Activated CD4-positive, CD25-positive, alpha-beta regulatory T cell treated with anti-CD3 and anti-CD28 coated beads, Interleukin-2, amount 50 U/mL, for 16 hours (primary cell): ENCODE data around the gene ACTL10.

ENCODE experiments used
- DNase-seq: peaks from one replicate; pipeline ENCODE4 v3.0.0-alpha.2; 2020; ENCODE audit warnings: low read depth, low spot score

The ACTL10 gene

DNA sequence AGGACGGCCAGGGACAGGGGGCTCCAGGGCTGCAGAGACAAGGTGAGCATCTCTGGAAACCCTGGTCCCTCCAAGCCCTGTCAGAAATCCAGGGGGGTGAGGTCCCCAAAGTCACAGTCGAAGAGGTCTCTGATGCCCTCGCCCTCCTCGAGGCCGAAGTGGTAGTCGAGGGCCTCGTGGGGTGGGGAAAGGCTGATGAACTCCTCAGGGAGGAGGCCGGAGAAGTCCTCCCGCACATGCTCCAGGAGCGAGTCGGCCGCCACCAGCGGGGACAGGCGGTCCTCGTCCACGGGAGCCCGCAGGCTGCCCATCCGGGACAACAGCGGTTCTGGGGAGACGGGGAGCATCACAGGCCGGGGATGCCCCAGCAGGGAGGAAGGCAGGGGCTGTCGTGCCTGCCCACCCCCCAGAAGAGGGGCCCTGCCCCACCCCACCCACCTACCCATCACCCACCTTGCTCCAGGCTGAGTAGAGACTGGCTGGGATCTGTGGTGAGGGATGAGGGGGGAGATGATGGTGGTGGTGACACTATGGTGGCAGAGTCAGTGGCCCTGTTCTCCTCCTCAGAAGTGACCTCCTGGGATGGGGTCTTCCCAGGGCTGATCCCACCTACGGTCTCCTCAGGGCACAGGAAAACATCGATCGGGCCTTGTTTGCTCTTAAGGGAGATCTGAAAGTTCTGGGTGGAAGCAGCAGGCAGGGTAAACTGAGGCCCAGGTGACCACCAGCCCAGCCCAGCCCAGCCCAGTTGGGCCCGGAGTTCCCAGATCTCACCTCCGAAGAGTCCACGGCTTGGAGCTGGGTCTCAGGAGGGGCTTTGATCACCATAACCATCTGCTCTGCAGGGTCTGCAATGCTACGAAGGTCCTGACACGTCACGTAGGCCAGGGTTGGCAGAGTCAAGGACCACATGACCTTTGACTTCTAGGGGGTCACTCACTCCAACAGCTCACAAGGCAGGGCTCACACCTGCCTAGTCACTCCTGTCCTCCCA lies 10.2 kb downstream of the ACTL10 start:
- DNase-seq = no peak

DNA sequence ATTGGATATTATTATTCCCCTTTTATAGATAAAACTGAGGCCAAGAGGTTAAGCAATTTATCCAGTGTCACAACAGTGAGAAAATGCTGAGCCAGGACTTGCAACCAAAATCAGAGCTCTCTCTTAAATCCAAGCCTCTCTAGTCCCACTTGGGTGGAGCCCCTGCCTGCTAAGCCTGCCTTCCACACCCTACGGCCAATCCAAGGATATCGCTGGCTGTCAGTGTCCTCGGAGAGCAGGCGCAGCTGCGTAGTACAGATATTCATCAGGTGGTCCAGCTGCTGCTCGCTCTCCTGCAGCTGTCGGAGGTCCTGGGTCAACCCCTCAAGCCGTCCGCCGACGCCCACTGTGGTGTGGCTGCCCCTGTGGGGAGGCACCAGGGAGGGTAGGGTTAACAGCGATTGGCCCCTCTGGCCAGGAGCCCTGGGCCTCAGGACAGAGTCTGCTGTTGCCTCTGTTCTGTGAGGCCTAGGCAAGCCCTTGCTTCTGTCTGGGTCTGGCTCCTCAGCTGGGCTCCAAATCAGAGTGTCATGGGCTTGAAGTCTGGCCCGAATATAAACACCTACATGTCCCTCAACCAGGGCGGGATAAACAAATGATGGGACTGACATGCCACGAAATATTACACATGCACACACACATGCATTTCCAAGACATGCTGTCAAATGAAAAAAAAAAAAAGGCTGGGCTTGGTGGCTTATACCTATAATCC lies 11.4 kb downstream of the ACTL10 start:
- DNase-seq = no peak

DNA sequence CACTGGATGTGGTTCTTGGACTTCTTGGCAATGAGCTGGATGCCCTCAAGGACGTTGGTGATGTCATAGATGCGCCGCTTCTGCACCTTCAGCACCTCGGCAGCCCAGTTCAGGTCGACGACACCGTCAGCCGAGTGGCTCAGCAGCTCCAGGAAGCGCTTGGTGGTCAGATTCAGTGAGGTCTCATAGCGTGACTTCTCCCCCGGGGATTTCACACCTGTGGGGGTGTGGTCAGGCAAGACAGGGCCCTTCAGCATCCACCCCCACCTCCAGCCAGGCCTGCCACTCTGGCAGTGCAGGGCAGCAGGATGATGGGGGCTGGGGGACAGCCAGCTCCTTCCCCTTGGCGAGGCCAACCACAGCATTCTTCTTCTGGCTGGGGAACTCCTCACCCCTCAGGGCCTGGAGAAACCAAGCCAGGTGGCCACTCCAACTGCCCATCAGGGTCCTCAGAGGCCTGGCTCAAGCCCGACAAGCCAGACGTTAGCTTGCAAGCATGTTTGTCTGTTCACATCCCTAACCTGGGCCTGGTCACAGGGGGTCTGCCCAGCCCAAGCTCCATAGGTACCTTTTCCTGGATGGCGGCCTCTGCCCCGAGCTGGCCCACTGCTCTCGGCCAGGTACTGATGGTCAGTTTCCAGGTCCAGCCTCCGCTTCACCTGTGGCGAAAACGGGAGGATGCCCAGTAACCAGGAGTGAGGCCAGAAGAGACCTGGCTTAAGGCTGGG lies 13.2 kb downstream of the ACTL10 start:
- DNase-seq = no peak

DNA sequence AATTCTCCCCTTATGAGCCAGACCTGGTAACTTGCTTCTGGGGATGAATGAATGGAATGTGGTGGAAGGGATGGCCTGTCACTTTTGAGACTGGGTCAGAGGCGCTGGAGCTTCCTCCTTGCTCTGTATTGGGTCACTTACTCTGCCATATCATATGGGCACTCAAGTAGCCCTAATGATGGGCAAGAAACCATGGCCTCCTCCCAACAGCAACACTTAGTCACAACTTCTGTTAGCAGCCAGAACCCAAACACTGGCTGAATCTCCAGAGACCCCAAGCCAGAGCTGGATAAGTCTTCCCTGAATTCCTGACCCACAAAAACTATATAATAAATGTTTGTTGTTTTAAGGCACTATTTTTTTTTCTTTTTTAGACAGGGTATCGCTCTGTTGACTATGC lies 13.9 kb downstream of the ACTL10 start:
- no peak for DNase-seq

DNA sequence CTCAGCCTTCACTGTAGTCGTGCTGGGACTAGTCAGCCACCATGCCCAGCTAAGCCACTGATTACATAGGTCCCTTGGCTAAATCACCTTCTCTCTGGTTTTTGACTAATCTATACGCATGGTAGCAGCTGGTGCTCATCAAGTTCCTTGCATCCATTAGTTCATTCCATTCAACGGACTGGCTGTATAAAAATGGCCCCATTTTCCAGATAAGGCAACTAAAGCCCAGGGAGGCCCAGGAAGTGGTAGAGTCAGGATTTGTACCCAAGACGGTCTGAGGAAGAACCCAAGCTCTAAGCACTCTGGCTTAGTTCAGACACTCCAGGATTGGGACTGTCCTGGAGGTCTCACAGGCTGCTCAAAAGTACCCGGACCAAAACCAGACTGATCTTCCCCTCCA lies 14.5 kb downstream of the ACTL10 start:
- DNase-seq = no peak

DNA sequence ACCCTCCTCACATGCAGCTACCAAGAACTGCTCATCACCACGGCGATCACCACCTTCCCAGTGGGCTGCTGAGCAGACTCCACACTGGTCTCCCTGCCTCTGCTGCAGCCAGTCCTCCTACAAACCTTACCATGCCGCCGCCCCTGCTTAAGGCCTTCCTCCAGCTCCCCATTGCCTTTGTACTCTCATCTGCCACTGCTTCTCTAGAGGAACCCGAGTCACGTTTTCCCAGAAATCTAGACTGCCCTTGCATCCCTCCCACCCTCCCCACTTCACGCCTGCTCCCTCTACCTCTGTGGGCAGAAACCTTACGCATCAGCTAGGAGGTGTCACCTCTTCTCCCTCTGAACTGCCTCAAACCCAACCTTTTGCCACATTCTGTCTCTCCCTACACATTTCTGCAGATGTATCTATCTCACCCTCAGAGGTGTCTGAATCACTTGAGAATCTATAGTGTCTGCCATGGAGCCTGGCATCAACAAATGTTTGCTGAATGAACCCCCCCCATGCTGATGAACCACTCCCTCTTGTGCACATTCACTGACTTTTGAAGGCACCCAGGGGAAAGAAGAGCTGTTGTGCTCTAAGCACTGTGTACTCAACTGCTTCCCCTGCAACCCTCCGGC lies 15.1 kb downstream of the ACTL10 start:
- no peak for DNase-seq

DNA sequence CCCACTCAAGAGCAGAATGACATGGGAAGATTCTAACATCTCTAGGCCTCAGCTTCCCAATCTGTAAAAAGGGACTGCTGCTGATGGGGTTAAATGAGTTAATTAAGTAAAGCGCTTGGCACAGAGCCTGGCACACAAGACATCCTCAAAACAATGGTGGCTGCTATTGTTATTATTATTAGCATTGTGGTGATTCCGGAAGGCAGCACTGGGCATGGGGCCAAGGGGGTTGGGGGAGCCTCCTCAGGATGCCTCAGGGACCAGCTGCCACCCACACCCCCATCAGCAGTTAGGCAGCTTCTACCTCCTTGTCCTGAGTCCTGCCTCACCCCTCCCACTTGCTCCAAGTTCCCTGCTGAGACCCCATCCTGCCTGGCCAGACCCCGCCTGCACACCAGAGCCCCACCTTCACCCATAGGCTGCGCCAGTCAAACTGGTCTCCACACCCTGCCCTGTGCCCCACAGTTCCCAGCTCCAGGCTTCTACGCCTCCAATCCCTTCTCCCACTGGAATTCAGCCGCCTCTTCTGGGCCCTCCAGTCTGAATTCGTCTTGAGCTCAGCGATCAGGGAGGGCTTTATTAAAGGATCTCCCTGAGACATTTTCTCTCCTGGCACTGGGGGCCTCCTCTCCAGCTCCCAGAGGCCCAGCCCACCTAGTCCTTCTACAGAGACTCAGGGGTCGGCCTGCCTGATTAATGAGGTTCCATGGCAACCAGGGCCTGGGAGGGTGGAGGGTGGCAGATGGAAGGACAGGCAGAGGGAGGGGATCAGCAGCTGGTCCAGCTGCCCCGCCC lies 18.0 kb downstream of the ACTL10 start:
- DNase-seq = no peak

DNA sequence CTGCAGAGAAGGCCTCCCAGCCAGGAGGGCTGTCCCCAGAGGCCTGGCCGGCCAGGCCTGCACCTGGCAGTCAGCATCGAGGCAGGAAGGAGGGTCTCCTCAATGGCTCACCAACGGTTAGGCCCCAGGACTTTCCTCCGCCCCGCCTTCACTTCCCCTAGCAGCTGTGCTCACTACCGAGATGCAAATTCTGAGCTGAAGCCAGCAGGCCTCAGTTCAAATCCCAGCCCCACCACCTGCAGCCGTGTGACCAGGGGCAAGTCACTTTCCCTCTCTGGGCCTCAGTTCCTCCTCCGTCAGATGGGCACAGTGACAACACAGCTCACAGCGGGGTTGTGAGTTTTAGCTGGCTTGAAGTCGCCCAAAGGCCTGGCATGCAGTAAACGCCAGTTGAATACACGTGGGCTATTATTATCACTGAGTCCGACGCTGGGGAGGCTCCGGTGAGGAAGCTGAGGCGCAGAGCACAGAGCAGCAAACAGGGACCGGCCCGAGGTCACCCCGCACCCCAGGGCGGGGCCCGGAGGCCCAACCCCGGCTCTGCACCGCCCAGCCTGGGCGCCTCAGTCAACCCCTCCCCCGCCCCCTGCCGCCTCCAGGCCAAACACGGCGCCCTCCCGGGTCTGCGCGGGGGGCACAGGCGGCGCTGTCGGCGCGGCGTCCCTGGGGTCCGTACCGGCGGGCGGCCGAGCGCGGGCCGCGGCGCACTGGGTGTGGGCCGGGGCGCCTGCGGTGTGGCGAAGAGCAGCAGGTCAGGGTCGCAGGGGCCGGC lies 18.8 kb downstream of the ACTL10 start:
- DNase-seq = no peak

DNA sequence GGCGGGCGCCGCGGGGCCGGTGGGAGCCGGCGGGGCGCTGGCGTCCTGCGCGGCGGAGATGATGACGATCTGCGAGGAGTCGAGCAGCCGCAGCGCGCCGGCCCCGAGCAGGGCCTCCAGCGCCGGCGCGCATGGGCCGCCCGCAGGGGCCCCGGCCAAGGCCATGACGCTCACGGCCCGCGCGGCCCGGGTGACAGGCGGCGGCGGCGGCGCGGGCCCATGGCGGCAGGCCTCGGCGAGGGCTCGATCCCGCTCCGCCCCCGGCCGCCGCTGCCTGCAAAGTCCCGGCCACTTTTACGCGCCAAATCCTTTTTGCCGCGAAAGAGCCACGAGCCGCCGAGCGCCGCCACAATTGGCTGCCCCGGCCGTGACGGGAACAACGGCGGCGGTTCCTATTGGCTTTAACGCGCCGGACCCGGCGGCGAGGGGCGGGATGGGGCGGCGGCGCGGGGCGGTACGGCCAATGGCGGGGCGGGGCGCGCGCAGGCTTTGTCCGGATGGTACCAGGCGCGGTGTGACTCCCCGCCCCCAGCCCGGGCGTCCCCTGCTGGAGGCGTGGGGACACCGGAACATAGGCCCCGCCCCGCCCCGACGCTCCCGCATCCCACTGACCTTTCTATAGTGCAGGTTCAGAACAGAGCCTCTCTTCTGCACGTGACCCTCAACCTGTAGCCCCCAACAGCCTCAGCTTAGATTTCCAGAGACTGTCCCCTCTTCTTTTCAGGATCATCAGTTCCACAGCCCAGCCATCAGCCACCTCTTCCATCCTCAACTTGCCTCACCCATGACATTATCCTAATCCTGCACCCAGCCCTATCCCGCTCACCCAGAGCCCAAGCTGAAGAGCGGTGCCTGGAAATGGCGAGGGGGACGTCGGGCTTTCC lies 19.6 kb downstream of the ACTL10 start, which contains the start of gene E2F1:
TSS of gene E2F1 (minus strand) at position 286 of the 884 bp plus-strand sequence. CDS start at position 165, 121 bp downstream.
- peak; percentile 87 for DNase-seq

DNA sequence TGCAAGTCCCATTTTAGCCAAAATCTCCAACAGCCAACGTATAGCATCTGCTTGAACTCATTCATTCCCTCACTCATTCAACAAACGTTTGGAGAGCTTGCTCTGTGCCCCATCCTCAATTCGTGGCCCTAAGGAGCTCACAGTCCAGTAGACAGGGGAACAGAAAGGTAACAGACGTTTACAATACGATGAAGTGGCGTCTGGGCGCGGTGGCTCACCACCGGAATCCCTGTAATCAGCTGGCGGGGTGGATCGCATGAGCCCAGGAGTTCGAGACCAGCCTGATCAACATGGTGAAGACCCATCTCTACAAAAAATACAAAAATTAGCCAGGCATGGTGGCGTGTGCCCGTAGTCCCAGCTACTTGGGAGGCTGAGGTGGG lies 20.2 kb downstream of the ACTL10 start:
- DNase-seq = no peak

DNA sequence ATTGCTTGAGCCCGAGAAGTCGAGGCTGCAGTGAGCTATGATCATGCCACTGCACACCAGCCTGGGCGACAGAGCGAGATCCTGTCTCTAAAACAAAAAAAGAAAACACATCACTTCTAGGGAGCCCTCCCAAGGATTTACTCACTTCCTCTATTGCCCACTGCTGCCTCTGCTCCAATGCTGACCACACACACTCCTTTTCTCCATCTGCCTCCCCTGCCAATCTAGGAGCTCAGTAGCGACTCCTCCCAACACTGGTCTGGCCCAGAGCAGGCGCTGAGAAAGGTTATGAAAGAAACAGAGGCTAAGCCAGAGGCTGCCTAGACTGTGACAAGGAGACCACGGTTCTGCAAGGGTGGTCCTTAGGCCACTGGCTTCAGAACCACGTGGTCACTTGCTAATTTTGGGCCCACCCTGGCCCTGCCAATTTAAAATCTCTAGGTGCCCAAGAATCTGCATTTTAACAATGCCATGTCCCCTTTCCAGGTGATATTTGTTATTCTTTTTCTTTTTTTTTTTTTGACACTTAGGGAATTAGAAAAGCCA lies 20.7 kb downstream of the ACTL10 start:
- DNase-seq = no peak

DNA sequence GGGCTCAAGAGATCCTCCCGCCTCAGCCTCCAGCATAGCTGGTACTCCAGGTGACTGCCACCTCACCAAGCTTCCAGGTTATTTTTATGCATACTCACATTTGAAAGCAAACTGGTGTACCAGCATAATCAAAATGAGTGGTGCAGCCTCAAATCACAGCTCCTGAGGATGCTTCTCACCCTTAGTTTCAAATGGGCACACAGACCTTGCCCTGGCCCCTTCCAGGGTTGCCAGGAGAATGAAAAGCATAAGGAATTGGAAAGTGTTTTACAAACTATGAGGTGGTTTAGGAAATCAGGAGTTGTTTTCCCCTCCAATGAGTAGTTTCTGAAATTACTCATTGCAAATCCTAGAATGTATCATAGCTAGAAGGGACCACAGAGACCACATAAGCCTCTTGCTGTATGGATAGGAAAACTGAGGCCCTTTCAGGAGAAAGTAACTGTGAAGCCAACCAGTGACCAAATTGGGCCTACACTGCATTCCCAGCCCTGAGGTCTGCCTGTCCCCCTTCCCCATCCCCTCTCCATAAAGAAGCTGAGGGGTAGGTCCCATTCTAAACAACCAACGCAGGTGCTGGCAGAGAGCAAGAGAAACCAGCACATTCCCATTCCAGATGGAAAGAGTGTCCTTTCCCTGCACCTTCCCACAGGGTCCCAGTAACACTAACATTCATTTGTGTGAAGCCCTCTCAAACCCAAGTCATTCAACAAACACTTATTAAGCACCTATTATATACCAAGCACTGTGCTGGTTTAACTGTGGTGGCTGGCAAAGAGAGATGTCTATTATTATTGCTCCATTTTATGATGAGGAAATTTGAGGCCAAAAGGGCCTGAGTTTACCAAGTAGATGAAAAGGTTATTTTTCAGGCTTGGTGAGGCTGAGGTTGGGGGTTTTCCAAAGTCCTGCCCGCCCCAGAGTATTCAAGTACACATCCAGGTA lies 21.5 kb downstream of the ACTL10 start:
- no peak for DNase-seq

DNA sequence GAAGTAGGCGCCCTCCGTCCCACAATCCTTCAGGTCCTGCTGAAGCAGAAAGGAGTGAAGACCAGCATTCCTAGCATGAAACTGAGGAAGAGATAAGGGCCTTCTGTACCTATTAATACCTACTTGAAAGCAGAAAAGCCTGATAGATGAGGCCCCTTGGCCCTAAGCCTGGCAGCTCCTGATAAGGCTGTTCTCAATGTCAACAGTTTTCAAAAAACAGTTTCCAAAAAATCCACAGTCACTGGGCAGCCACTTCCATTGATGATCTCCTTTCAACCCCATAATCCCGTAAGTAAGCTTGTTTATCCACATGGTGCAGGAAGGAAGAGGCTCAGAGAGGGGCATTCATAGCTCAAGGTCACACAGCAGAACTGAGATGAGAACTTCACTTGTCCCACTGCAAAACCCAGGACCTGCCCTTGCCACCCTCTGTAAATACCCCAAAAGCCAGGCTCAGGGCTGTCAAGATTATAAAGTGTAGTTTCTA lies 22.2 kb downstream of the ACTL10 start:
- no peak for DNase-seq

DNA sequence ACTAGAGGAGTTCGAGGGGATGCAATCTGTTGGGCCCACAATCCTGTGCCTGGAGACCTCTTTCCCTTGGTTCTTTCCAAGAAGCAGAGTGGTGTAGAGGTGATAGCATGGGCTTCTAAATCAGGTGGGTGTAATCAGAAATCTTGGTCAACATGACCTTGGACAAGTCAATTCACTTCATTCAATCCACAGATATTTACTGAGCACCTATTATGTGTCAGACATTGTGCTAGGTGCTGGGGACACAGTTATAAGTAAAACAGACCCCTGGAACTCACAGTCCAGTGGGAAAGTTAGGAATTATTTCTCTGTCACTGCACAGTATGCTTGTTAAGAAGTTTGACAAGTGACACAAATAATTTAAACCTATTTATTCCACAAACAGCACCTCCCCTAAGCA lies 22.8 kb downstream of the ACTL10 start:
- no peak for DNase-seq

DNA sequence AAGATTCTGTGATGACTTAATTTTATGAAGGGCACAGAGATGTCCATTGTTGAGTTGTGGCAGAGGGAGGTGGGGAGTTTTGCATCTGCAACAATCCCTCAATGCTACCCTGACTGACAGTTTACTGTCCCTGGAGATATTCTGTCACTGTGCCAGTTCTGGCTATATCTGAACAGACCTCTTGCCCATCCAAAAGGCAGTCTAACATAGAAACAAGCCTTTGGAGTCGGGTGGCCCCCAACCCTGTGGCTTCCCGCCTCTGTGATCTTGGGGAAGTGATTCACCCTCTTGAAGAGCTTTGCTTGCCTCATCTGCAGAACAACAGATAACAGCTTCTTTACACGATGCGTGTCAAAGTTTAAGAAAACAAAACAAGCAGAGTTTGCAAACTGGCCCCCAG lies 23.2 kb downstream of the ACTL10 start:
- no peak for DNase-seq

DNA sequence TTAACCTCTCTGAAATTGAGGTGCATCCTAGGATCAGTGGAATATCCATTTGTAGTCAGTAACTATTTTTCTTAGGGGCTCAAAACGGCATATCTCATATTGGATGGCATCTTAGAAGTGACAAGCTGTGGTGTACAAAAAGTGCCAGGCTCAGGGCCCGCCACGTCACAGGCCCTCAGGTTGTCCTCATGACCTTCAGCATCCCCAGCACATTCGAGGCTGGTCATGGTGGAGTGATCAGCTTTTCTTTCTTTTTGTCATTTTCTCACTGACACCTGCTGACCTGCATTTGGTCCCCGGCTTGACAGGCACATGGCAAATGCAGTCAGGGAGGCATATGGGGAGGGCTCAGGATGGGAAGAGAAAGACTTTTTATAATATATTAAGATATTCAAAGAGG lies 26.5 kb downstream of the ACTL10 start:
- no peak for DNase-seq
